GM23338 (cell line): Measurements from ENCODE around the gene VMA21. TPM values are rescaled to one million over a fixed set of nuclear protein-coding genes. Genes with fewer than 3 reads are reported as not detected.

ENCODE experiments used
- ATAC-seq: fragments of 200-7000 bp; cut with Tn5 transposase; 3 replicates; pipeline ENCODE4 v1.9.1; 2020
- DNase-seq: peaks from one replicate; pipeline ENCODE4 v3.0.0-alpha.2; 2015; ENCODE audit warnings: low spot score
- H2AFZ ChIP-seq: fragments of 200-600 bp; sonication (generic); 2 replicates; pipeline ENCODE4 v1.8.0; 2016; ENCODE audit warnings: antibody characterized with exemption, mild to moderate bottlenecking, moderate library complexity
- H3F3A ChIP-seq: fragments of 200-600 bp; sonication (generic); replicated peaks from 2 replicates; pipeline ENCODE4 v1.8.0; 2017; ENCODE audit warnings: antibody characterized with exemption, mixed run types, low read depth
- H3K27ac ChIP-seq: fragments of 200-600 bp; sonication (generic); 2 replicates; pipeline ENCODE4 v1.6.1; 2016; ENCODE audit warnings: low read depth
- H3K27me3 ChIP-seq: fragments of 200-600 bp; sonication (generic); 2 replicates; pipeline ENCODE4 v1.8.0; 2016; ENCODE audit warnings: mild to moderate bottlenecking, mixed run types, moderate library complexity; ENCODE audit not compliant: insufficient read depth
- H3K36me3 ChIP-seq: fragments of 200-600 bp; sonication (generic); 2 replicates; pipeline ENCODE4 v1.8.0; 2016; ENCODE audit warnings: mild to moderate bottlenecking; ENCODE audit not compliant: insufficient read depth
- H3K4me1 ChIP-seq: fragments of 200-600 bp; sonication (generic); 2 replicates; pipeline ENCODE4 v1.8.0; 2016; ENCODE audit warnings: mild to moderate bottlenecking, moderate library complexity; ENCODE audit not compliant: insufficient read depth
- H3K4me2 ChIP-seq: fragments of 200-600 bp; sonication (generic); 2 replicates; pipeline ENCODE4 v1.7.1; 2017; ENCODE audit warnings: mixed run types
- H3K4me3 ChIP-seq: fragments of 200-600 bp; sonication (generic); 2 replicates; pipeline ENCODE4 v1.6.1; 2016; ENCODE audit warnings: mixed run types
- H3K79me2 ChIP-seq: fragments of 200-600 bp; sonication (generic); replicated peaks from 2 replicates; pipeline ENCODE4 v1.8.0; 2017; ENCODE audit warnings: mild to moderate bottlenecking; ENCODE audit not compliant: insufficient read depth
- H3K9me2 ChIP-seq: fragments of 200-600 bp; sonication (generic); 2 replicates; pipeline ENCODE4 v1.8.0; 2017; ENCODE audit not compliant: insufficient read depth
- H4K20me1 ChIP-seq: fragments of 200-600 bp; sonication (generic); replicated peaks from 2 replicates; pipeline ENCODE4 v1.8.0; 2017; ENCODE audit warnings: mild to moderate bottlenecking; ENCODE audit not compliant: insufficient read depth
- H3K27ac Mint-ChIP-seq: 2 replicates; pipeline ENCODE4 v1.8.0; 2020; ENCODE audit warnings: inconsistent platforms, mild to moderate bottlenecking, moderate library complexity, mixed read lengths
- H3K27me3 Mint-ChIP-seq: 3 replicates; pipeline ENCODE4 v1.8.0; 2022; ENCODE audit warnings: low read depth, mild to moderate bottlenecking, moderate library complexity, mixed read lengths, inconsistent platforms; ENCODE audit not compliant: insufficient read depth, poor library complexity
- H3K36me3 Mint-ChIP-seq: 3 replicates; pipeline ENCODE4 v1.8.0; 2021; ENCODE audit warnings: low read depth, mild to moderate bottlenecking, inconsistent platforms, moderate library complexity, mixed read lengths
- H3K4me1 Mint-ChIP-seq: 3 replicates; pipeline ENCODE4 v1.8.0; 2020; ENCODE audit warnings: mild to moderate bottlenecking, inconsistent platforms, mixed read lengths
- H3K4me3 Mint-ChIP-seq: 3 replicates; pipeline ENCODE4 v1.8.0; 2021; ENCODE audit warnings: moderate library complexity, mild to moderate bottlenecking, inconsistent platforms, mixed read lengths
- H3K9me3 Mint-ChIP-seq: 3 replicates; pipeline ENCODE4 v1.8.0; 2020; ENCODE audit warnings: moderate library complexity, mild to moderate bottlenecking, inconsistent platforms, mixed read lengths
- CREB1 ChIP-seq: fragments of 250-450 bp; sonication (Bioruptor Pico); IDR thresholded peaks from 2 replicates; pipeline ENCODE4 v1.5.0; 2020; ENCODE audit warnings: low read depth, mild to moderate bottlenecking, moderate library complexity
- CTCF ChIP-seq, 2 experiments: fragments of 200-600 bp in 1 of 2; sonication (generic) in 1 of 2; conservative IDR thresholded peaks; 2 replicates each; pipeline versions ENCODE4 v1.5.1 to v1.6.1; 2016 to 2017; ENCODE audit warnings: antibody characterized with exemption in 2 of 2, low read depth in 2 of 2, mild to moderate bottlenecking in 2 of 2, moderate library complexity in 1 of 2
- EZH2 ChIP-seq: fragments of 200-600 bp; sonication (generic); IDR thresholded peaks from one replicate; pipeline ENCODE4 v1.8.0; 2017; ENCODE audit warnings: antibody characterized with exemption, mild to moderate bottlenecking, low read depth; ENCODE audit not compliant: unreplicated experiment
- EZH2phosphoT487 ChIP-seq: fragments of 200-600 bp; sonication (generic); IDR thresholded peaks from one replicate; pipeline ENCODE4 v1.8.1; 2018; ENCODE audit warnings: antibody characterized with exemption; ENCODE audit not compliant: unreplicated experiment
- JUNB ChIP-seq: IDR thresholded peaks from one replicate; pipeline ENCODE4 v1.6.1; 2016; ENCODE audit warnings: antibody characterized with exemption; ENCODE audit not compliant: unreplicated experiment
- NANOG ChIP-seq: IDR thresholded peaks from 2 replicates; pipeline ENCODE4 v1.6.1; 2016; ENCODE audit warnings: antibody characterized with exemption, borderline replicate concordance
- POLR2AphosphoS5 ChIP-seq: IDR thresholded peaks from 2 replicates; pipeline ENCODE4 v1.6.1; 2016; ENCODE audit warnings: antibody characterized with exemption, low read depth
- REST ChIP-seq: IDR thresholded peaks from one replicate; pipeline ENCODE4 v1.6.1; 2018; ENCODE audit warnings: antibody characterized with exemption; ENCODE audit not compliant: unreplicated experiment
- STAT1 ChIP-seq: IDR thresholded peaks from one replicate; pipeline ENCODE4 v1.6.1; 2016; ENCODE audit warnings: antibody characterized with exemption; ENCODE audit not compliant: unreplicated experiment
- ZNF114 ChIP-seq: fragments of 250-450 bp; sonication (Bioruptor Pico); IDR thresholded peaks from 2 replicates; pipeline ENCODE4 v1.5.0; 2020; ENCODE audit warnings: mild to moderate bottlenecking, moderate library complexity
- ZNF331 ChIP-seq: fragments of 250-450 bp; sonication (Bioruptor Pico); IDR thresholded peaks from 2 replicates; pipeline ENCODE4 v1.5.0; 2020; ENCODE audit warnings: low read depth, mild to moderate bottlenecking, moderate library complexity
- polyA plus RNA-seq: library from polyadenylated mRNA; unstranded; fragments of >200 nt; fragmentation: Nextera tagmentation; extraction: Ambion mirVana; gene quantifications from 2 replicates; pipeline ENCODE4 v1.2.1, GENCODE V29; 2016
- total RNA-seq: library from RNA; depleted of rRNA; stranded (reverse); fragments of >200 nt; shearing (Covaris generic); gene quantifications from 2 replicates; pipeline ENCODE4 v1.2.3, GENCODE V29; 2014
- TF ChIP-seq, protein P1 (sequence below): IDR thresholded peaks from 2 replicates; pipeline ENCODE4 v1.6.1; 2016; ENCODE audit warnings: antibody characterized with exemption

The VMA21 gene
- total and polyA plus RNA-seq, 2 experiments from 2014 or later, result 34.8 to 90.3 TPM

GRCh38 chrX:151416579-151416978 is 19.6 kb downstream of the VMA21 start:
- peaks cover 28% of the 10 kb centered on the region for H3K4me1 Mint-ChIP-seq
- peak; percentile 12 for DNase-seq
- Histone ChIP-seq H3K27ac (no peak overlapping the region), H3K27me3 (no peaks in the 10 kb centered on the region), H3K4me3 (no peak overlapping the region), H3K4me1 (no peaks in the 10 kb centered on the region), H3K9me2 (no peaks in the 10 kb centered on the region), H3K36me3 (no peaks in the 10 kb centered on the region), H3K79me2 (no peaks in the 10 kb centered on the region), H3F3A (no peaks in the 10 kb centered on the region), H3K4me2 (no peak overlapping the region), H2AFZ (no peak overlapping the region), H4K20me1 (no peaks in the 10 kb centered on the region)
- H3K9me3 Mint-ChIP-seq, result no peaks in the 10 kb centered on the region
- no peak for ATAC-seq
- H3K27ac Mint-ChIP-seq, result peak overlapping the region; percentile 53; the same call in 1 of the 2 replicates
- no peaks in the 10 kb centered on the region for H3K27me3 Mint-ChIP-seq
- TF ChIP-seq STAT1 (no peak), NANOG (no peak), ZNF114 (CRISPR knock-in tag) (no peak)
- no peak overlapping the region for H3K4me3 Mint-ChIP-seq
- H3K36me3 Mint-ChIP-seq, result no peaks in the 10 kb centered on the region; the same call in 2 of the 3 replicates

- no peaks in the 10 kb centered on the region for H3K79me2 ChIP-seq
- no peak for DNase-seq
- no peak overlapping the region for H3K4me2 ChIP-seq
- Mint-ChIP-seq H3K27me3 (no peaks in the 10 kb centered on the region), H3K9me3 (no peaks in the 10 kb centered on the region), H3K4me3 (peak overlapping the region; percentile 20; the same call in 1 of the 3 replicates), H3K4me1 (peaks cover 28% of the 10 kb centered on the region), H3K36me3 (no peaks in the 10 kb centered on the region; the same call in 2 of the 3 replicates), H3K27ac (peak overlapping the region; percentile 54; the same call in 1 of the 2 replicates)
- no peak overlapping the region for H2AFZ ChIP-seq
- H4K20me1 ChIP-seq, result no peaks in the 10 kb centered on the region
- H3K9me2 ChIP-seq, result no peaks in the 10 kb centered on the region
- no peaks in the 10 kb centered on the region for H3K4me1 ChIP-seq
- H3F3A ChIP-seq, result no peaks in the 10 kb centered on the region
- no peak overlapping the region for H3K4me3 ChIP-seq
- no peaks in the 10 kb centered on the region for H3K27me3 ChIP-seq
- no peak overlapping the region for H3K27ac ChIP-seq
- H3K36me3 ChIP-seq, result no peaks in the 10 kb centered on the region
- ATAC-seq, result no peak
- TF ChIP-seq ZNF114 (CRISPR knock-in tag) (no peak), EZH2phosphoT487 (no peak), NANOG (no peak), JUNB (no peak), ZNF331 (no peak), REST (no peak), CTCF (conservative IDR thresholded peaks at IDR 0.05; ENCODE audit: low read depth in 2 of 2) (no peak), CREB1 (CRISPR knock-in tag) (no peak), POLR2AphosphoS5 (no peak), EZH2 (no peak)
- TF ChIP-seq, protein P1, sequence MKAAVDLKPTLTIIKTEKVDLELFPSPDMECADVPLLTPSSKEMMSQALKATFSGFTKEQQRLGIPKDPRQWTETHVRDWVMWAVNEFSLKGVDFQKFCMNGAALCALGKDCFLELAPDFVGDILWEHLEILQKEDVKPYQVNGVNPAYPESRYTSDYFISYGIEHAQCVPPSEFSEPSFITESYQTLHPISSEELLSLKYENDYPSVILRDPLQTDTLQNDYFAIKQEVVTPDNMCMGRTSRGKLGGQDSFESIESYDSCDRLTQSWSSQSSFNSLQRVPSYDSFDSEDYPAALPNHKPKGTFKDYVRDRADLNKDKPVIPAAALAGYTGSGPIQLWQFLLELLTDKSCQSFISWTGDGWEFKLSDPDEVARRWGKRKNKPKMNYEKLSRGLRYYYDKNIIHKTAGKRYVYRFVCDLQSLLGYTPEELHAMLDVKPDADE, result no peak
These were observed 22.8 kb downstream of the VMA21 start for GRCh38 chrX:151419782-151420181.
